NOMO-1 (cell line): ENCODE measurements around the gene KIF6.
"Not testable (repeated sequence)": the region's sequence is repeated elsewhere in the genome, so short reads cannot be mapped to it uniquely, and the experiment has no call there.

Experiments
- DNase-seq, 2 experiments: peaks; one replicate each; lab custom pipeline; 2025; ENCODE audit not compliant: unreplicated experiment in 2 of 2; lab: John Stamatoyannopoulos, UW

Gene KIF6

DNA sequence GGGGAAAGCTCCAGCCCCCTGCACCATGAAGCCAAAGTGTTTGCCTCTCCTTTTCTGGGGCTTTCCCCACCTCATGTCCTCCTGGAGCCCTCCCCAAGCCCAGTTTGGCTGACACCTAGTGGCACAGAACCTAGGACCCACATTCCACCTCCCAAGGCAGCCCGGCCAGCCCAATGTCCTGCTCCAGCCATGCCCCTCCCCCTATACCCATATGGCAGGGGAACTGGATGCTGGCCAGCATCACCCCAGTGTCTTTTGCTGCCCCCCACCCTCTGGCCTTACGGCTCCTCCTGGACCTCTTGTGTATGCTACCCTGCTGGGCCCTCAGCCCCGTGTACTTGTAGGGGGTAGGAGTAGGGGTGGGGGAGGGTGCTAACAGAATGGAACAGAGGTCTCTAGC is 170.1 kb downstream of the KIF6 start:
- no peak for DNase-seq

DNA sequence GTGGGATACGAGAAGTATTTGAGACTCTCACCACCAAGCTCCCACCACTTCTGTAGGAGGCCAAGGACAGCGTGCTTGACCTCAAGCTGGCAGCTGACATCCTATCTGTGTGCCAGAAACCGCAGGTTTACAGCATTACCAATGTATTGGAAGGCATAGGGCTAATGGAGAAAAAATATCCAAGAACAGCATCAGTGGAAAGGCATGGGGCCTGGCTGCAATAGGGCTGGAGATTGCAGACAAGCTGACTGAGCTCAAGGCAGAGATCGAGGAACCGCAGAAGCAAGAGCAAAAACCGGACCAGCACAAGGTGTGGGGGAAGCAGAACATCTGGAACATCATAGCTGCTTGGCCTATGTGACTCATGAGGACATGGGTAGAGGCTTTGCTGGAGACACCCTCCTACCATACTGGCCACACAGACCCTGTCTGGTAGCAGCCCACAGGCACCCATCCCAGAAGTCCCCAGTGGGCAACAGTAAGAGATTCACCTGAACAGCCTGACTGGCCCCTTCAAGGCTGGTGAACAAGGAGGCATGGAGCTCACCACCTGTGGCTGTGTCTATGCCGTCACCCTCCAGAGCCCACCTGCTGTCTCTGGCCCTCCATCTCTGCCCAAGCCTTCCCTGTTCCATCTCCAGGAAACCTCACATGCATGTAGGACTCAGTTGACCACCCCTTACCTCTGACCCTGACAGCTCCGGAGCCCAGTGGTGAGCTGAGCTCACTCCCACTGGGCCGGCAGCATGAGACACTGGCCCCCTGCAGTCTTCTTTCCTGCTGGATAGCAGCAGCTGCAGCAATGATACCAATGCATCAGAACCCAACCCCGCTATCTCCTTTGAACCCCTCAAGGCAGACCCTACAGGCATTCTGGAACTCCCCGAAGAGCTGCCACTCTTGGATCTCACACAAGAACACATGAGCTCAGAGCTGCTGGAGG is 171.1 kb downstream of the KIF6 start:
- DNase-seq: no peak

DNA sequence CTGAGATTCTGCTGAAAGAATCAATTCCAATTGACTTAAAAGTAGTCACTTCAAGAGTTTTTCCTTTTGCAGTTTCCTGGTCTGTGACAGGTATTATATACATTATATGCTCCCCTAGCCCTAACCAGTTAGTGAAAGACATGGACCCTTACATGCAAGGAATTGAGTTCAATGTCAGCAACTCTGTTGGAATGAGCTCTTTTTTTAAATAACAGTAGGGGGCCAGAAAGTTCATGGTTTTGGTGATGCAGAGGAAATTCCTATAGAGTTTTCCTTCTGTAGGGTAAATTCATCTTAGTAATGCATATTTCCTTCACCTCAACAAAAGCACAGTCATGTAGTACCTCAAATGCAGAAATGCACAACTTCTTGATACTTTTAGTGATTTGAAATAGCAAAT is 172.2 kb downstream of the KIF6 start:
- no peak for DNase-seq

DNA sequence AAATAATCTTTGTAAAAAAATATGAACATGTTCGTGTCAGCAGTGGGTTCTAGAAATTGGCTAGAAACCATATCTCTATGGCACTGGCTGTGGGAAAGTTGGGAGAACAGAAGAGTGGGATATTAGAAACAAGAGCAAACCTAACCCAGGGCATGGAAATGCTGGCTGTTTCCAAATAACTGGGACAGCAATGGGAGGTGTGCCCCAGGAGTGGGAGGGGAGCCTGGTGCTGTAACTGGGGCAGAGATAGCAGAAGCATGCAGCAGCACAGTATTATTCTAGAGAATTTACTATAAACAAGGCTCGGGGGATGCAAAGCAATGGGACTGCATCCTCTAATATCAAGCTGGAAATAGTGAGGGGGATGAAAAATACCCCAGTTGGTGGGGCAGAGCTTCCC is 175.0 kb downstream of the KIF6 start:
- no peak for DNase-seq

DNA sequence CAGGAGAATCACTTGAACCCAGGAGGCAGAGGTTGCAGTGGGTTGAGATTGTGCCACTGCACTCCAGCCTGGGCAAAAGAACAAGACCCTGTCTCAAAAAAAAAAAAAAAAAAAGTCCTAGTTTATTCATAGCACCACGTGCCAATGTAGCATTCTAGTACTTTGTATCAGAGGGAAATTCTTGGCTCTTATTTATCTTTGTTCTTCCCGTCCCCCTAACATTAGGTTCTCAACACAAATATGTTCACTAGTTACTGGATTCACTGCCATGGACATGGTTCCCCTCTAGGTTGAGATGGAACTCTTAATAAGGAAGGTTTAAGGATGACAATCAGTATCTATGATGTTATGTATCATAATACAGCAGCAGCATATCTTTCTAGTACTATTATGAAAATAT is 178.5 kb downstream of the KIF6 start:
- no peak for DNase-seq

DNA sequence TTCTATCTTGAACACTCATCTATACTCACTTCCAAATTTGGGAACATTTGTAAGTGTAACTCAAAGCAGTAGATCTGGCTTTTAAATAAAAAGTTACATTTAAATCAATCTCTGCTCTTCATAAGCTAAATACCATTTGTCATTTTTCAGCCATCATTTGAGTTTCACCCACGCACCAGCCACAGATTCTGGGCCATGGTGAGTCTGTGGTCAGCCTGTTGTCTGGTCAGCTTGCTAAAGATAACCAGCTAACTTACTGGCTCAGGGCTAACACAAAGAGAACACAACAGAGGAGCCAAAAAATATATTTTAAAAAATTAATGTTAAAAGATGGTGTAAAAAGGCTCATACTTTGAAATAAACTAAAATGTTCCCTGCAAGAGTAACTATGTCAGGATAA is 181.3 kb downstream of the KIF6 start:
- no peak for DNase-seq

DNA sequence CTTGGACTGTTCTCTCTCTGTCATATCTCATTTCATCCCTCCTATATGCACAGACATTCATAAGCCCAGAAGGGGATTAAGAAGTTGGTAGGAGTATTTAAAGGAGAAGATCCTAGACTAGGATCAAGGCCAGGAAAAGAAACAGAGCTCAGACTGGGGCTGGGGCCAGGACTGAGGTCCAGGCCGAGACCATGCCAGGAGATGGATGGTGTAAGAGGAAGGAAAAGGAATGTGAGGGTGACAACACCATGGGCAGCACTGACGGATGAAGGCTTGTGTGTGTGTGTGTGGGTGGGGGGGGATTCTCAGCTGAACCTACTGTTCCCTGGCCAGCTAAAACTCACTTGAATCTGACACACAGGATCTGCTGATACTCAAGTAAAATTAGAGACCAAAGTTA is 182.1 kb downstream of the KIF6 start:
- no peak for DNase-seq

DNA sequence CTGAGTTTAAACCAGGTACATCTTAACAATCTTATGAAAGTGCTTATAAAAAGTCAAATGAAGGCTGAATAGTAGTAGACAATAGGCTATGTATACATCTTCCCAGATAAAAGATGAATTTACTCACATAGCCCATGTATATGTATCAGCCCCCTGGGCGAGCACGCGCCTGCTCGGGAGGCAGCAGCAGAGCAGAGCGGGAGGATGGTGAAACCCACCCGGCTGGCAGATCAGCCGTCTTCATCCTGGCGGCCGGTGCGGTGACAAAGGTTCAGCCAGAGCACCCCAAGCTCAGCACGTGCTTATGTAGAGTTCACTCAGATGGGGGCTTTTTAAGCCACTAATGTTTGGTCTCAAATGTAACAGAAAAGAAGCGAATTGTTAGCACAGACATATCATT is 184.8 kb downstream of the KIF6 start:
- DNase-seq: no peak

DNA sequence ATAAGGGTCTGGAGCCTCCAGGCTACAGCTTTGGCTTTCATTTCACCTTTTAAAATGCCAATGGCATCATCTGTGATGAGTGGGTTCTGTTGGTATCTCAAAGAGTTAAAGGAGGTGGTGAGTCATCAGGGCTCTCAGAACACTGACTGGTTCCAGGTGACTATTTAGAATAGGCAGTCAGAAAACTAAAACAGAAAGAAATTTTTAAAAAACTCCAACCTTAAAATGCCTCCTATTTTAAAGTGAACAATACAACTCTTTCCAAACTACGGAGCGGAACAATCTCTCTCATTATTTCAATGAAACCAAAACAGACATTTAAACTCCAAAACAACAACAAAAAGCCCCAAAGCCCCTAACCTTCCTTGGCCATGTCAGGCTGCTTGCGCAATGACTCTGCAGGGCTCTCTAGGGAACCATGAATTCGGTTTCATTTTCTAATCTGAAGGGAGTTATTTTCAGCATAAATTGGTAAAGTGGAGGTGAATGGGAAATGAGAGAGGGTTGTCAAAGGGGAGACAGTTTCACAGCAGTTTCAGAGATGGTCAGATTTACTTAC is 194.9 kb downstream of the KIF6 start:
- peak in 1 of 2 experiments; percentile 26 for DNase-seq

DNA sequence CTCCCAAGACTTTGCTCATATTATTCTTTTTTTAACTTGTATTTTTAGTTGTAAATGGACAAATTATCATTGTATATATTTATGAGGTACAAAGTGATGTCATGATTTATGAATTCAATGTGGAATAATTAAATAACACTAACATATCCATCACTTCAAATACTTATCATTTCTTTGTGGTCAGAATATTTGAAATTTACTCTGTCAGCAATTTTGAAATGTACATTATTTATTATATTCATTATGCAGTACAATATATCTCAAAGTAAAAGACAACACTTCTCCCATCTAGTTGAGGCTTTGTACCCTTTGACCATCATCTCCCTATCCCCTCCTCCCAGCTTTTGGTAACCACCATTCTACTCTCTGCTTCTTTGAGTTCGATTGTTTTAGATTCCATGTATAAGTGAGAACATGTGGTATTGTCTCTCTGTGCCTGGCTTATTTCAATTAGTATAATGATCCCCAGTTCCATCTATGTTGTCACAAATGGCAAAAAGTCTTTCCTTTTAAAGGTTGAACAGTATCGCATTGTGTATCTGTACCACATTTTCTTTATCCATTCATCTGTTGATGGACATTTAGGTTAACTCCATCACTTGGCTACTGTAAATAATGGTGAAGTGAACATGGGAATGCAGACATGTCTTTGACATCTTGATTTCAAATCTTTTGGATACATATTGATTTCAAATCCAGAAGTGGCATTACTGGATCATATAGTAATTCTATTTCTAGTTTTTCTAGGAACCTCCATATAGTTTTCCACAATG is 197.2 kb downstream of the KIF6 start:
- no peak for DNase-seq

DNA sequence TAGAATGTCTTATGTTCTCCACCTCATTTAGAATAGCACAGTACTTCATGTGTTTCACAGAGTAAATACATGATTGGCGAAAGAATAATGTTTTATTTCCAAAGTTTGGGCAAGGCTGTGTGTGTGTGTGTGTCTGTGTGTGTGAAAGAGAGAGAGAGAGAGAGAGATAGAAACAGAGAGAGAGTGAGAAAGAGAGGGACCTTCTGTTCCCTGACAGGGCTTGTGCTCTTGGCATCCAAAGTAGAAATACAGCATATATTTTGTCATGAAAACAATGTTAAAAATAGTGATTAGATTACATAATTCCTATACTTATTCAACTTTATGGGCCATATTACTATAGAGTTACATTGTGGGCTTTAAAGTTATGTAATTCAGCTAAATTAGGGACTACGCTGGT is 201.2 kb downstream of the KIF6 start:
- DNase-seq: no peak

DNA sequence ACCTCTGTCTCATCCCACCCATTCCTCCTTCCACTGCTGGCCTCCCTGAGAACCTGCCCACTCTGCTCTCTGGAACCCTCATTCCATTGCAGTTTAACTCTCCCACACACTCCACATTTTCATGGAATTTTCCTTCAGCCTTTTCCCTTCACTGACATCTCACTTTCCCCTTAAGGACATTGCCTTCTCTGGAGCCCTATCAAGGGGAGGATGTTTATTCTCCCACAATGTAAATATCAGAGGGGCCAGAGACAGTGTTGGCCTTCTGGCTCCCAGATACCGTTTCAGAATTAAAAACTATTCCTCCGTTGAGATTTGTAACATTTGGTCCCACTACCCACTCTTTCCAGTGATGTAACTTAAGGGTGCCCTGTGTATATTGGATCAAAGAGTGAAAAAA is 203.2 kb downstream of the KIF6 start:
- no peak for DNase-seq

DNA sequence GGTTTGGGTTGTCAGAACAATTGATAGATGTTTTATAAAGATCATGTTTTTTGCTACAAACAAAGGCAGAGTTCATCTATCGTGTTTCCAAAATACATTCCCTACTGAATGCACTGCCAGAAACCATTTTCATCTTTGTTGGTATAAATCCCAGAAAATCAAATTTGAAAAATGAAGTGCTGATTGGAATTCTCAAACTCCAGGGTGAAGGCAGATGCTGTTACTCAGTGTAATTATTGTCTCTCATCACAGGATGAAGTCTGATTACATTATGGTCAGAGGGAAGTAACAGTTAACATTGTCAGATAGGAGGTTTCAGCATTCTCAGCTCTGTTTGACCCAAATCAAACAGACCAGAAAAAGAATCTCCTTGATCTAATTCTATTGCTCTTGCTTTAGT is 204.3 kb downstream of the KIF6 start:
- DNase-seq: no peak

DNA sequence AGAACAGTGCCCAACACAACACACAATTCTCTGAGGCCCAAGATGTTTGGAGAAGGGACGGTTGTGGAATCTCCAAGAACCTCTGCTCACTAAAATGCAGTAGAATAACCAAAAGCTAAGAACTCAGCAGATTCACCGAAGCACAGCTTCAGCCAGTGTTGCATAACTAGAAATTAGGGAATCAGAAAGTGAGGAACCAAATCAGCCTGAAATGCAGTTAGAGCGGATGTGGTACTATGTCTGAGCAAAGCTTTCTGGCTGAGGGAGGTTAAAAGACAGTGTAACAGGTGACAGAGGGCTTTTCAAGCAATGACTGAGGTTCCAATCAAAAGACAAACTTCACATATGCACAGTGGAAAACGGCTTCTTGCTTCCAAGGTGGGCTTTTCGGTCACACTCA is 204.8 kb downstream of the KIF6 start:
- DNase-seq: peak; percentile 2 to 12

DNA sequence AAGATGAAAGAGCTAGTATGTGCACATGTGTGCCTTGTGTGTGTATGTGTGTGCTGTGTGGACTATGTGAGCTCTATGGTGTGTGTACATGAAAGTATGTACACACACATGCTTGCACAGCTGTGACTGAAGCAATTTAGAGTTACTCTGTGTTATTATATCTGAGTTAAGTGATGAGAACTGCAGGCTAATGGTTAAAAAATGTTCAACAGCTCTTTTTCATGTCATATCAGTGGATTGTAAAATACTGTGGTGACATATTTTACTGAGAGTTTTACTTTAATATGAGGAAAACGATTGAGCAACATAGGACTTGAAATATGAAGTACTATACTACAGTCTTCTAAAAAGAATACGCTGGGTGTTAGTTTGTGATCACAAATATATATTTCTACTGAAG is 207.0 kb downstream of the KIF6 start:
- no peak for DNase-seq

DNA sequence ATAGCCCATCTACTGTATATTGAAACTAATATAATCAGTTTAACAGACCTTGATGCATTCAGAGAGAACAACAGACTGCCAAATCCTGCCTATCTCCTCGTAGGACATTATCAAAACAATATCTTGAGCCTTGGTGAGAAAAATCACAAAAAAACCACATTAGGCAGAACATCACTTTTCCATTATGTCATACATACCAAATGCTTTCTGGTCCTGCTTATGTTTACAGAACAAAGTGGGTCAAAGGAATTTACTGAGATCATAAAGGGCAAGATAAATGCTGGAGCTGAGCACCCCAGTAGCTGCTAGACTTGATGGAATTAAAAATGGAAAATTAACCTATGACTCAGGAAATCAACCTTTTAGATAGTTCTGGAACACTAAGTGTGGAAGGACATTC is 207.5 kb downstream of the KIF6 start:
- no peak for DNase-seq

DNA sequence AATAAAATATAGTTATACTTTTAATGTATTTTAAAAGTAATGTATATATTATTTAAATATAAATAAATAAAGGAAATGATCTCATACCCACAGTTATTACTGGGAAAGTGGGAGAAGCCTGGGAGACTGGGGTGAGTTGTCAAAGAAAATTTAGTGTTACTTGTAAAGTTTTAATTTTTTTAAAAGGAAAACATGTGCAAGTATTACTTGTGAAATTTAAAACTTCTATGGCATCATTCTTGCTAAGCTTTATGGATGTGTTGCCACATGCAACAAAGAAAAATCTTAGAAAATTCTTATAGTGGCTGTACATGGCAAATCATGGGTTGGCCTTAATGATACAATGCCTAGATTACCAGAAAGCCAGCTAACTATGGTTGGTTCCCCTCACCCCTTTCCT is 208.7 kb downstream of the KIF6 start:
- no peak for DNase-seq

DNA sequence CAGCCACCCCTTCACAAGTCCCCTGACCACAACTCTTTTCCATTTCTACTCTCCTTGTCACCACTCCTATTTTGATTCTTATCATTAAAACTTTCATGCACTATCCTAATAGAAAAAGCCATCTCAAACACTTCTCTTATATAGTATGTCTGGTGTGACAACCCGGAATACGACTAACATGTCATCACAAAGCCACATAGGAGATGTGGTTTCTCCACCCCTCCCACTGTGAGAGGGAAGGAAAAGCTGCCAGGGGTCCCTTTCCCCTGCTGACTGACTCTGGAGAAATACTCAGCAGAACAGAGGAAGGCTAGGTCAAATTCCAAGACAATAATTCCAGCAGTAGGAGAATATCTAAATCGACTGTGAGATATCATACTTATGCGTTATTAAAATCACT is 209.7 kb downstream of the KIF6 start:
- no peak for DNase-seq

DNA sequence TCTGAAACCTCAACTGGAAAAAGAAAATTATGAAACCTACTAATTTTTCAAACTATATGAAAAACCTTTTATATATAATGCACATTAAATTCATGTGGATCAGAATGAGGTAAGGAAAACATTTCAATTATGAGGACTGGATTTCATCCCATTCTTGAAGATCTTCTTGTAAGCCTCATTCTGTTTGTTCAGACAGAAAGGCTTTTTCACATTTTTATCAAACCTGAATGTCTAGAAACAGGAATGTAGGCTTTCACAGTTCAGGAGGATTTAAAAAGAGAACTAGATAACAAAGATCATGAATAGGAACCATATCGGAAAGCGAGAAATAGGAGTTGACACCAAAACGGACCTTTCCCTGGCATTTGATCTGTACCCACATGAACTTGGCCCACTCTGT is 210.2 kb downstream of the KIF6 start:
- DNase-seq: no peak

DNA sequence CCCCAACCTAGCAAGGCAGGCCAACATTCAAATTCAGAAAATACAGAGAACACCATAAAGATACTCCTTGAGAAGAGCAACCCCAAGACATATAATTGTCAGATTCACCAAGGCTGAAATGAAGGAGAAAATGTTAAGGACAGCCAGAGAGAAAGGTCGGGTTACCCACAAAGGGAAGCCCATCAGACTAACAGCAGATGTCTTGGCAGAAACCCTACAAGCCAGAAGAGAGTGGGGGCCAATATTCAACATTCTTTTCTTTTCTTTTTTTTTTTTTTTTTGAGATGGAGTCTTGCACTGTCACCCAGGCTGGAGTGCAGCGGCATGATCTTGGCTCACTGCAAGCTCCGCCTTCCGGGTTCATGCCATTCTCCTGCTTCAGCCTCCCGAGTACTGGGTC is 215.4 kb downstream of the KIF6 start:
- DNase-seq: not testable (repeated sequence)

DNA sequence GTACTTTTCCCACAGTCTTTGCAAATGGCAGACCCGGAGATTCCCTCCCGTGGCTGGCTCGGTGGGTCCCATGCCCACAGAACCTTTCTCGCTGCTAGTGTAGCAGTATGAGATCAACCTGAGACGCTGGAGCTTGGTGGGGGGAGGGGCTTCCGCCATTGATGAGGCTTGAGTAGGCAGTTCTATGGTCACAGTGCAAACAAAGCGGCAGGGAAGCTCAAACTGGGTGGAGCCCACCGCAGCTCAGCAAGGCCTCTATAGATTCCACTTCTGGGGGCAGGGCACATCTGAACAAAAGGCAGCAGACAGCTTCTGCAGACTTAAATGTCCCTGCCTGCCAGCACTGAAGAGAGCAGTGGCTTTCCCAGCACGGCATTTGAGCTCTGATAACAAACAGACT is 216.7 kb downstream of the KIF6 start:
- no peak for DNase-seq
